Left forelimb (tissue), 1 donor: ENCODE data around the gene TMEM151A.

Experiments used
- DNase-seq: peaks from one replicate; pipeline ENCODE4 v3.0.0-alpha.2; 2018; ENCODE audit warnings: low spot score

Gene TMEM151A

DNA sequence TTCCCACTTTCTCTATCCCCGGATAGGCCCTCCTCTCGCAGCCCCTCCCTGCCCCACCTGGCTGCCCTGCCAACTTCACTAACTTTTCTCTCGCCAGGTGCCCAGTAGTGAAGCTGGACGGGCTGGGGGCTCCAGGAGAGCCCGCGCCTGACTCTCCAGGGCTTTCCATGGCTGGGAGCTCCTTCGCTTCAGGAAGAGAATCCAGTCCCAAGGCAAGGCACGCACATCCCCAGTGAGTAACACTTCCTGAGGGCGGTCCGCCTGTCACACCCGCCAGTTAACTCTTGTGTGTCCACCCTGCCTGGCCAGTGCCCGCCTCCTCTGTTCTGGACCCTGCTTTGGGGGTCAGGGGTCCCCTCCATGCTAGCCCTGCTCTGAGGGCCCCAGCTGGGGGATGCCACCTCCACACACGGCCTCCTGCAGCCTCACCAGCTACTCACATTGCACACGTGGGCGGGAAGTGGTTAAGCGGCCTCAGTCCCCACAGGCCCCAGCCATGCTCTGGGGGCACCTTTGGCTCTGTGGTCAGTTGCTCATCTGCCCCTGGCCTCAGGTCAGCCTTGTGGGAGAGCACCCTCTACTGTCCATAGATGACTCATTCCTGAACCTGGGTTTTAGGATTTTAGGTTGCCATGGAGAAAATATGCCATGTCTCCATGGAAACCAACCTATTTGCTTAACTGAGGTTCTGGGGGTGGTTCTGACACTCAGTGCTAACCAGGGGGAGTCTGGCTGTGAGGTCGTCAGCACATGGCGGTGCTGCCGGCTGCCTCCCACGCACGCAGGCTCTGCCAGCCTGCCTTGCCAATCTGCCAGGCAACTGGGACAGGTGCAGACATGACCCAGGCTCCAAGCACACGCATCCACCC, 44.8 kb downstream of the TMEM151A start, which contains the start of gene RIN1:
RIN1 (minus strand) TSS at position 201 of the 869 bp plus-strand sequence; CDS start at position 169, 32 bp downstream.
- DNase-seq: no peak

DNA sequence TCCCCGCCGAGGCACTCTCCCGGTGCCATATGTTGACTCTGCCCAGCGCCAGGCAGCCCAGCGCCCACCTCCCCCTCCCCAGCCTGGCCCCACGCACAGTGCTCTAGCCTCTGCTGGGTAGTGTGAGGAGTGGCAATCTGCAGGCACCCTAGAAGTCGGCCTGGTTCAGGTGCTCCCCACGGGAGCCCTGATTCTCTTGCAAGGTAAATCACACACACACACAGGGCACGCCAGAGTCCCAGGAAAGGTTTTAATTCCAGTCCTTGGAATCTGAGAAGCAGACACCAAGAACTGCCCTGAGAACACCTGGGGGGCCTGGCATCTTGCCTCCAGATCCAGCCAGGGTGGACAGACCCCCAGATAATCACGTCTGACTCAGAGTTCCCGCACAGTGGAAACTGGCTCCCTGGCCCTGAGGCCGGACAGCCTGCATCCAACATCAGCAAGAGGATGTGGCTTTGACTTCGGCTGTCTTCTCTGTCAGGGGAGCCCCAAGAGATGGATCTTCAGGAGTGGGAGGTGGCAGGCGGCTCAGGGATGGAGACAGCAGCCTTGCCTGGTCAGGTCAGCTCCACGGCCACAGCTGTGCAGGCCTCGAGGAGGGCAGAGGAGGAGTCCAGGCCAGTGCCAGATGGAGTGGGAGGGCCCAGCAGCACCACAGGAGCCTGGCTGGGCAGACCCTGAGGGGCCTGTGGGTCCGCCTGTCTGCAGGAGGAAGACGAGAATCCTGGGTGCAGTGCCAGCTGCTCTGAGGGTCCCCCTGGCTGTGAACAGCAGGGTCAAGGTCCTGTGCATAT, 45.6 kb downstream of the TMEM151A start:
- DNase-seq: no peak

DNA sequence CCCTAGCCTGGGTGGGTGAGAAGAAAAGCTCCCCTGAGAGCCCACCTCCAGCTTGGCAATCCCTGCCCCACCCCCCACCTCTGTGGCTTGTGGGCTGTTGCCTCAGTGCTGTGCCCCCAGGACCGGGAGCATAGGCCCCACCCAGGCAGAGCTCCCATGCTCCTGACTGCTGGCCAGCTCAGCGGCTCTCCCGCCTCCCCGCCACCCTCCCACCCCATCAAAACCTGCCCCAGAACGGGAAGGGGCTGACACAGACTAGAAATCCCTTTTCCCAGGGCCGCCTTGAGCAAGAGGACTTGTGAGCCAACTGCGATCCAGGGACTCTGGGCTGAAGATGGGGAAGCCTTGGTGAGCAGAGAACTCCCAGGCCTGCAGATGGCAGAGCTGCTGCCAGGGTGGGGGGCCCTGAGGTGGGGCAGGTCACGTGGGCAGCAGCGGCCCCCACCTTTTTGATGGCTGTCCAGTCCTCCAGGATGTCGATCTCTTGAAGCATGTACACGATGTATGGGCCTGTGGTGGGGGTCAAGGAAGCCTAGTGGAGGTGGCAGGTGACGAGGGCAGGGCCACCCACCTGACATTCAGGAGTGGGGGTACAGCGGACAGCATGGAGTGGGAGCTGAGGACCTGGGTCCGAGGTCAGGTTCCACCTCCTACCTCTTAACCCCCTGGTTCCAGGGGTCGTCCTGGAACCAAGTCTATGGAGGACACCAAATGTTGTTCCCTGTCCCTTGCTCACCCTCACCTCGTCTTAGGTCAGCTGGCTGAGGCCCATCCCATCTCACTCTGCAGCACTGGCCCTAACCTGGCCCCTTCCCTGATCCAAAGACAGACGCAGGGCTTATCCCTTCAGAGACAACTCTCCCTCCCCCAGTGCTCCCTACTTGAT, 46.8 kb downstream of the TMEM151A start:
- no peak for DNase-seq

DNA sequence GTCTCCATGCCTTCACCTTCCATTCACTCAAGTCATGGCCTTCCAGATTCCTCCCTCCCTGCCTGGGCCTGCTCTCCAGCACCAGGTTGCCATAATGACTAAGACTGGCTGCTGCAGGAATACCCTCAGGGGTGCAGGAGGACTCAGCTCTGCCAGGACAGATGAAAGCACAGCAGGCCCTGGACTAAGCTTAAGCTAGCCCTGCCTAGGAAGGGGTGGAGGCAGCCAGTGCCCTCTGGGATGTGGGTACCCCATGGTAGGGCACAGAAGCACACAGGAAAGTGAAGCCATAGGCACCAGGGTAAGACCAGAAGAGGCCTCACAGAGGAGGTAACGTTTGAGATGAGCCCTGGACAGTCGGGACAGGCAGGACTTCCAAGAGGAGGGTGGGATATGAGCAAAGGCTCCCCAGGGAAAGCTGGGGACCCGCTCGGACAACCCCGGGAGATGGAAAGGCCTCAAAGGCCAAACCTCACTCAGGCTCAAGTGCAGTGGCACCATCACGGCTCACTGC, 47.5 kb downstream of the TMEM151A start:
- no peak for DNase-seq

DNA sequence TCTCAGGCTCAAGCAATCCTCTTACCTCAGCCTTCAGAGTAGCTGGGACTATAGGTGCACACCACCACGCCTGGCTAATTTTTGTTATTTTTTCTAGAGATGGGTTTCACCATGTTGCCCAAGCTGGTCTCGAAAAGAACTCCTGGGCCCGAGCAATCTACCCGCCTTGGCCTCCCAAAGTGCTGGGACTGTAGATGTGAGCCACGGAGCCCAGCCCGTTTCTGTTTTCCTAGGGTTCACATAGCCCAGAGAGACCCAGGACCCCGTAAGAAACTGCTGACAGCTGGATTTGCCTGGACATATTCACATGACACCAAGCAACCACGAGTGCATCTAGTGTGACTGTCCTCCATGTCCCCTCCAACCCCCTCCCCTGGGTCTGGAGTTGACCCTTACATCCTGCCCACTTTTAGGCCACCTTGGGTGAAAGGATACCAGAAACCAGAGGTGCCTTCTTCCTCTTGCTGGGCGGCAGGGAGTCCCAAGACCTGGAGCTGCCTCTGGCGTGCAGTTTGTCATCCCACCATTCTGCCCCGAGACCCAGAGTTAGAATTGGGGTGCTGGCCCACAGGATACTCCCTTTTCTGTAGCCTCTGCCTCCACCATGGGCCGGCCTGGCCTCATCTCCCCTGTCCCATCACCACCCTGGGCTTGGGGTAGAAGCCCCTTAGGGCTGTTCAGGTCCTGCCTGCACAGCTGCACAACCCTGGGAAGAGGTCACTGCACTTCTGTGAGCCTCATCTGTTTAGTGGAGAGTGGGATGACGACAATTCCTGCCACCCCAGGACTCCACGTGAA, 48.2 kb downstream of the TMEM151A start:
- DNase-seq: no peak

DNA sequence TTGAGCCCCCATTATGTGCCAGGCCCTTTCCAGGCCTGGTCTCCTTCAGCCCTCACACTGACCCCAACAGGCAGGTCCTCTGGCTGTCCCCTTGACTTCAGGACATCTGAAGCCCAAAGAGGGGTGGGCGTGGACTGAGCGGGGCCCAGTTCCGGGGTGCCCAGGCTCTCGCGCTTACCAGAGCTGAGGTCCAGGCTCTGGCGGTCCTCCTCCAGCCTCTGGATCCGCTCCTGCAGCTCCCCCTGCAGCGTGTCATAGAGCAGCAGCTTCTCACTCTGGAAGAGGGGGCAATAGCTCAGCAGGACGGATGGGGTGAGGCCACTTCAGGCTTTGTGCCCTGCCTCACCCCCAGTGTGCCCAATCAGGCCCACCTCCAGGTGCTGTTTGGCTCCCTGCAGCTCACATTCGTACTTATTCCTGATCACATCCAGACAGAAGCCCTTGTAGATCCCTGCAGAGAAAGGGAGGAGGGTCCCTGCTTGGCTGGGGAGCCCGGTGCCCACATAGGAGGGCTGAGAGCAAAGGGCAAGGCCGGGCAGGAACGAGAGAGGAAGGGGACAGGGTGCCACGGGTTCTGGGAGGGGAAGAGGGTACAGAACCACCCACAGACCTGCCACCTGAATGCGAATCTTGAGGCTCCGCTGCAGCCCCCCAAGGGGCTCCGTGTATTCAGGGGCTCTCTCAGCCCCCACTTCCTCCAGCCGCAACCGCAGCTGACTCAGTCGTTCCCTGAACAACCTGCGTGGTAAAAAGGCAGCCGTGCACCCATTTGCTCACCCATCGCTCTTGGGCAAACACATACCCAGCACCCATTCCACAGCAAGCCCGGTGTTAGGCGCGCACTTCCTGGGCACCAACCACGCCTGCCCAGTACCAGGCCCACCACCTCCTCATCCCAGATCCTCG, 49.2 kb downstream of the TMEM151A start:
- DNase-seq: no peak

DNA sequence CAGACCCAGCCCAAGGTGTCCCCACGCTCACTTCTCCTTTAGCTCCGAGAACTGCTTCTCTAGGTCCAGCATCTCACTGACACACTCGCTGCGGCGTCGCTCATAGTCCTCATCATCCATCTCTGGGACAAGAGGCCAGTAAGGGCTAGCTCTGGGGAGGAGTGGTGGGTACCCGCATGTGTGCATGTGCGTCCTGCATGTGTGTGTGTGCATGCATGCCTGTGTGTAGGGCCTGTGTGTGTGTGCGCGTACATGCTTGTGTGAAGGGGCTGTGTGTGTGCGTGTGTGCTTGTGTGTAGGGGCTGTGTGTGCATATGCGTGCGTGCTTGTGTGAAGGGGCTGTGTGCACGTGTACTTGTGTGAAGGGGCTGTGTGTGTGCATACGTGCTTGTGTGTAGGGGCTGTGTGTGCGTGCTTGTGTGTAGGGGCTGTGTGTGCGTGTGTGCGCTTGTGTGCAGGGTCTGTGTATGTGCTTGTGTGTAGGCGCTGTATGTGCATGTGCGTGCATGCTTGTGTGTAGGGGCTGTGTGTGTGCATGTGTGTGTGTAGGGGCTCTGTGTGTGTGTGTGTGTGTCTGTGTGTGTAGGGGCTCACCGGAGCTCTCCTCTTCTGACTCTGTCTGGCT, 49.9 kb downstream of the TMEM151A start:
- no peak for DNase-seq

DNA sequence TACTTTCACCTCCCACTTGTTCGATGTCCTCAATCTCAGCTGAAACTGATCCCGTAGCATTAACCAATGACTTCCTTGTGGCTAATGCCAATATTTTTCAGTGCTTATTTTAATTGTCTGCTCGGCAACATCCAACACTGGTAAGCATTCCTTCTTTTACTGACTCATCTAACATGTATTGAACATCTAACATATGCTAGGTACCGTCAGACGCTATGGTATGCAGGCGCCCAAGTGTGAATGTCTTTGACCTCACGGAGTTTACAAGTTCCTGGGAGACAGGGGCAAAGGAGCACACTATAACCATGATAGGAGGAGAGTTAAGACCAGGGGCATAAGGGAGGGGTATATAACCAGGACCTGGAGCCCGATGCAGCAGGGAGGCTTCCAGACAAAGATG, 51.5 kb downstream of the TMEM151A start:
- DNase-seq: no peak

DNA sequence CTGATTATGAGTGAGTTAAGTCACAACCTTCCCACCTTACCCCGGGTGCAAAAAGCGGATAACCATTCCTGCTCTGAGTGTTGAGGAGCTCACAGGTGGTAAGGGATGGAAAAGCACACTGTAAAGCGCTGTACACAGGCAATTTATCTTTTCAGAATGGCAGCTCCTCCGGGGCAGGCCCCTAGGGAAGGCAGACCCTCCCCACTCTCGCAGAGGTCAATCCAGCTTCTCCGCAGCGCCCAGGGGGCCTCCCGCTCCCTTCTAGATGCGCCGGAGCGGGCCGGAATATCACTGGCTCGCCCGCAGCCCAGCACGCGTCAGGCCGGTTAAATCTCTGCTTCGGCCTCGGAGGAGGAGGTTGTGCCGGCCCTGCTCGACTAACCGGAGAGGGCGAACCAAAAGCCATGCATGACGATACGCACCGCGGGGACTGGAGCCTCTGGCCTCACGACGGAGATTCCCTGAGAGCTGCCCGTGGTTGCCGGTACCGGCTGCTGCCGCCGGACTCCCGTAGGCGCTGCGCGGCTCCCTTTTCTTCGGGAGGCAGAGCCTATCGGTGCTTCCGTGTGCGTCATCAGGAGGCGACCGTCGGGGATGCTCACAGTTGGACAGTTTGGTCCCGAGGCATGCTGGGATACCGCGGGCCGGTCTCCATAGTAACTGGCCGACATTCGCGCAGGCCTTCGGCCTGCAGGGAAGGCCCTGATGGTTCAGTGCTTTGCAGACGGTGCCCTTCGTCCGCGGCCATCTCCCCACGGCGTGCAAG, 53.0 kb downstream of the TMEM151A start, which contains the start of gene BRMS1:
BRMS1 (minus strand) TSS at position 555 of the 766 bp plus-strand sequence. CDS start 2,870 bp downstream, outside the sequence.
- peak; percentile 98 for DNase-seq

DNA sequence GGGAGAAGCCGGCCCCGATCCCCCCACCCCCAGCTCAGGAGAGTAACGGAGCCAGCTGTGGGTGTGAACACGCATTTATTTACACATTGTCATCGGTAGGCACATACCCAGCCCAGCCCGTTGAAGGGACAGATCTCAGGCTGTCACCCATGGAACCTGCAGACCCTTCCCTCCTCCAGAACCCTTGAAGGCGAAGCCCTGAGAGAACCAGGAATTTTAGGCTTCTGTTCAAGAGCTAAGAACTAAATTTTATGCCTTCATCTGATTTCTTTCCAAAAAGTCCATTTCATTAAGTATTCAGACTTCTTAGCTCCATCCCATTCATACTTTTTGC, 53.6 kb downstream of the TMEM151A start:
- DNase-seq: no peak
